OCI-LY1 (cell line): ENCODE data around the gene ALDH16A1.

ENCODE experiments used
- CTCF ChIP-seq: fragments of 200-600 bp; sonication (generic), shearing (Covaris generic); IDR thresholded peaks from 2 replicates; pipeline ENCODE4 v1.5.1; 2017; ENCODE audit warnings: mild to moderate bottlenecking, antibody characterized with exemption, low read length, moderate library complexity, mixed read lengths
- EZH2 ChIP-seq: fragments of 200-600 bp; sonication (generic), shearing (Covaris generic); IDR thresholded peaks from 2 replicates; pipeline ENCODE4 v1.8.0; 2017; ENCODE audit warnings: borderline replicate concordance, mixed run types, mild to moderate bottlenecking, antibody characterized with exemption, low read length, moderate library complexity, mixed read lengths

DNA sequence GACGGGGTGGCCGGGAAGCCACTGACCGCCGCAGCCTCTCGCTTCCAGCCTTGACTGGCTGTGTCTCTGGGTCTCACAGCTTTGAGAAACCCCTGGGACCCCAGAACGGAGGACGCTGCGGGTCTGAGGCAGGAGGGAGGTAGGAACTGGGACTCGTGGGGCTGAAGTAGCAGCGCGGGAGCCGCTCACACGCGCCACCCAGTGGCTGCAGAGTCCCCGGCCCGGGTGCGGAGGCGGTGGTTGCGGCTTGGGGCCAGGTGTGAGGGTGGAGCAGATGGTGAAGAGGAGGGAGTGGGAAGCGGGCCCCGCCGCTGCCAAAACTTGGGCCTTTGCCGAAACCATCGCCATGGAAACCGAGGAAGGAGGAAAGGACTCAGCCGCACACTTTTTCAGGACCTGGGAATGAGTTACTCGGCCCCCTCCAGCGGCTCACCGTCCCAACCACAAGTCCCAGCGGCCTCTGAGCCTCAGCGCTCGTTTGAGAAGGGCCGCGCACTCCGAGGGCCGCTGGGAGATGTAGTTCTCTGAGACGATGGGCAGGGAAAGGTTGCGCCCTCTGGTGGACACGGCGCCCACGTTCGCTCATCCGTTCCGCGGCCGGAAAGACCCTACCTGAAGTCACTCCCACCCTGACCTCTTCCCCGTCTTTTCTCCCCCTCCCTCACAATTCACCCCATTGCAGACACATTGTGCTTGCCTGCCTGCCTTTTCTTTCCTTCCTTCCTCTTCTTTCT is 9.5 kb upstream of the ALDH16A1 start:
- TF ChIP-seq CTCF (peak; percentile 80), EZH2 (no peak)
